Activated T-helper 1 cell treated with anti-CD3 and anti-CD28 coated beads, Interleukin-2, amount 50 U/mL, for 16 hours (primary cell): ENCODE data around the gene CSTA.
A peak's percentile ranks its signal among the peaks of the same experiment; 100 is the strongest.

Source experiments
- DNase-seq, 2 donors: peaks; one replicate each; pipeline ENCODE4 v3.0.0-alpha.2; 2020; ENCODE audit warnings: low read depth in 1 of 2, low spot score in 1 of 2

Gene CSTA

GRCh38 chr3:122377975-122378374 is 52.9 kb downstream of the CSTA start:
- no peak for DNase-seq

GRCh38 chr3:122382888-122383666 is 58.0 kb downstream of the CSTA start, which contains the start of gene MIX23:
Gene MIX23, minus strand, starts transcription at chr3:122383231. Its CDS starts 7 bp downstream, at chr3:122383224.
- peak; percentile 65 to 74 for DNase-seq

DNA sequence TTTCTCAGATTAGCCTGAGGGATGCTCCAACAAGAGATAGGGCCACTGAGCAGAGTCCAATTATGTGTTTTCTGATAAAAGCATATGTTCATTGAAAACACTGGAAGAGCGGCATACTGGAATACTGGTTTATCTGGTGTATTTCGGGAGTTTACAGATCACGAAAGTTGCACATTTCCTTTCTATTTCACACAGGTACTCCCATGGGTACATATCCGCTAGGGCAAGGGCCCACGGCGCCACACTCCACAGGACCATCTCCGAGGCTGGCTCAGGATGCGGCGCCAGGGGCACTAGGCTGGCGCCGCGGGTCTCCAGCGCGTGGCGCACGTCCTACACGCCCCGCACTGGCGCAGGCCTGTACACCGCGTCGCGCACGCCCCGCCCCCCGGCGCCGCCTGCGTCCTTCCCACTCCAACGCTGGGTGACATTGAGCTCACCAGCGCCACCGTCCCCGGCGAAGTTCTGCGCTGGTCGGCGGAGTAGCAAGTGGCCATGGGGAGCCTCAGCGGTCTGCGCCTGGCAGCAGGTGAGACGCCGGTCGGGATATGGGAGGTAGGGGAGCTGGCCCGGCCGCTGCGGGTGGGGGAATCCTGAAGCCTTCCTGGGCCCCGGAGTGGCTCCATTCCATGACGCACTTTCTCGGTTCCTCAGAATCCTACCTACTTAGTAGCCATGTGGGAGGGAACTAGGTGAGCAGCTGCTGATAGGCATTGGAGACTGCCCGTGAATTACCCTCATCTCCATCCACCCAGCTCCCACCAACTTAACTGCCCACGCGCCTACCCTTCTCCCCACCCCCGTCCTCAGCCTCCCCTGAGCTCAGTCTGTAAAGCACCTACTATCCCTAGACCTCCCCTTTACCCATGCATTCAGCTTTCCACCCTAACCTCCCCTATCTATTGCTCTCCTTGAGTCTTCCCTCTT is 59.0 kb downstream of the CSTA start, which contains the start of gene FAM162A:
FAM162A (plus strand) TSS at position 412 of the 927 bp plus-strand sequence; CDS start at position 496, 84 bp downstream.
- peak; percentile 85 to 90 for DNase-seq

DNA sequence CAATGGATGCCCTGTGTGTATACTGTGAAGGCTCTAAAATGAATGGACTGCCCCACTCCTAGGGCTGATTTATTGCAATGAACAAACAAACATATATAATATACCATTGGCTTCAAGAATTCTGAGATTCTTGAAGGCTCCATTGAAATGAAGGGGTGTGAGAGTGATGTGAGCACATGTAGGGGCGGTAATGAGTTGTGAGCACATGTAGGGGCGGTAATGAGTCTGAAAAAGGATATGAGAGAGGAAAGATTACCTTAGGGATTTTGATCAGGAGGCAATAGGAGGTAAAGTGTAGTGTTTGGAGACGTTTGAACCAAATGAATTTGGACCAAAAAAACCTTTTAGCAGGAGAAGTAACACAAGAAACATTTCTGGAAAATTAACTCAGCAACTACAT is 62.7 kb downstream of the CSTA start:
- DNase-seq, result no peak

GRCh38 chr3:122389197-122389596 is 64.1 kb downstream of the CSTA start:
- no peak for DNase-seq

- DNase-seq, result no peak
Measured at GRCh38 chr3:122389892-122390291, 64.8 kb downstream of the CSTA start.

DNA sequence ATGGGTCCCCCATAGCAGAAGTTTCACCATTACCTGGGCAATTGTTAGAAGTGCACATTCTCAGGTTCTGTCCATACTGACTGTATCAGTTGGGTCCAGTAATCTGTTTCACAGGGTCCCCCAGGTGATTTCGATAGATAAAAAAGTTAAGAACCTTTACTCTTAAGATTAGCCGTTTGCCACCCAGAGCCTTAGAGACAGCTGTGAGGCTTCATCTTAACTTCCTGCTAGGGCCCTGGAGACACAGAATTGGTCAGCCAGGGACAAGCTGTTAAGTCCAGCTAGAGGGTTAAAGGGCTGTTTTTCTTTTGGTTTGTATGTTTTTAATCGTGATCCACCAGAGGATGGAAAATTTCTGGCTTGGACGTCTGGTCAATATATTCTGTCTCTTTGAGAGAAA is 65.6 kb downstream of the CSTA start:
- no peak for DNase-seq
